NOMO-1 (cell line): ENCODE data around the gene NRK.
"Not testable (repeated sequence)": the region's sequence is repeated elsewhere in the genome, so short reads cannot be mapped to it uniquely, and the experiment has no call there.

Experiments
- DNase-seq, 2 experiments: peaks; one replicate each; lab custom pipeline; 2025; ENCODE audit not compliant: unreplicated experiment in 2 of 2; lab: John Stamatoyannopoulos, UW

Gene NRK, protein sequence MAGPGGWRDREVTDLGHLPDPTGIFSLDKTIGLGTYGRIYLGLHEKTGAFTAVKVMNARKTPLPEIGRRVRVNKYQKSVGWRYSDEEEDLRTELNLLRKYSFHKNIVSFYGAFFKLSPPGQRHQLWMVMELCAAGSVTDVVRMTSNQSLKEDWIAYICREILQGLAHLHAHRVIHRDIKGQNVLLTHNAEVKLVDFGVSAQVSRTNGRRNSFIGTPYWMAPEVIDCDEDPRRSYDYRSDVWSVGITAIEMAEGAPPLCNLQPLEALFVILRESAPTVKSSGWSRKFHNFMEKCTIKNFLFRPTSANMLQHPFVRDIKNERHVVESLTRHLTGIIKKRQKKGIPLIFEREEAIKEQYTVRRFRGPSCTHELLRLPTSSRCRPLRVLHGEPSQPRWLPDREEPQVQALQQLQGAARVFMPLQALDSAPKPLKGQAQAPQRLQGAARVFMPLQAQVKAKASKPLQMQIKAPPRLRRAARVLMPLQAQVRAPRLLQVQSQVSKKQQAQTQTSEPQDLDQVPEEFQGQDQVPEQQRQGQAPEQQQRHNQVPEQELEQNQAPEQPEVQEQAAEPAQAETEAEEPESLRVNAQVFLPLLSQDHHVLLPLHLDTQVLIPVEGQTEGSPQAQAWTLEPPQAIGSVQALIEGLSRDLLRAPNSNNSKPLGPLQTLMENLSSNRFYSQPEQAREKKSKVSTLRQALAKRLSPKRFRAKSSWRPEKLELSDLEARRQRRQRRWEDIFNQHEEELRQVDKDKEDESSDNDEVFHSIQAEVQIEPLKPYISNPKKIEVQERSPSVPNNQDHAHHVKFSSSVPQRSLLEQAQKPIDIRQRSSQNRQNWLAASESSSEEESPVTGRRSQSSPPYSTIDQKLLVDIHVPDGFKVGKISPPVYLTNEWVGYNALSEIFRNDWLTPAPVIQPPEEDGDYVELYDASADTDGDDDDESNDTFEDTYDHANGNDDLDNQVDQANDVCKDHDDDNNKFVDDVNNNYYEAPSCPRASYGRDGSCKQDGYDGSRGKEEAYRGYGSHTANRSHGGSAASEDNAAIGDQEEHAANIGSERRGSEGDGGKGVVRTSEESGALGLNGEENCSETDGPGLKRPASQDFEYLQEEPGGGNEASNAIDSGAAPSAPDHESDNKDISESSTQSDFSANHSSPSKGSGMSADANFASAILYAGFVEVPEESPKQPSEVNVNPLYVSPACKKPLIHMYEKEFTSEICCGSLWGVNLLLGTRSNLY (N-terminal part only)

DNA sequence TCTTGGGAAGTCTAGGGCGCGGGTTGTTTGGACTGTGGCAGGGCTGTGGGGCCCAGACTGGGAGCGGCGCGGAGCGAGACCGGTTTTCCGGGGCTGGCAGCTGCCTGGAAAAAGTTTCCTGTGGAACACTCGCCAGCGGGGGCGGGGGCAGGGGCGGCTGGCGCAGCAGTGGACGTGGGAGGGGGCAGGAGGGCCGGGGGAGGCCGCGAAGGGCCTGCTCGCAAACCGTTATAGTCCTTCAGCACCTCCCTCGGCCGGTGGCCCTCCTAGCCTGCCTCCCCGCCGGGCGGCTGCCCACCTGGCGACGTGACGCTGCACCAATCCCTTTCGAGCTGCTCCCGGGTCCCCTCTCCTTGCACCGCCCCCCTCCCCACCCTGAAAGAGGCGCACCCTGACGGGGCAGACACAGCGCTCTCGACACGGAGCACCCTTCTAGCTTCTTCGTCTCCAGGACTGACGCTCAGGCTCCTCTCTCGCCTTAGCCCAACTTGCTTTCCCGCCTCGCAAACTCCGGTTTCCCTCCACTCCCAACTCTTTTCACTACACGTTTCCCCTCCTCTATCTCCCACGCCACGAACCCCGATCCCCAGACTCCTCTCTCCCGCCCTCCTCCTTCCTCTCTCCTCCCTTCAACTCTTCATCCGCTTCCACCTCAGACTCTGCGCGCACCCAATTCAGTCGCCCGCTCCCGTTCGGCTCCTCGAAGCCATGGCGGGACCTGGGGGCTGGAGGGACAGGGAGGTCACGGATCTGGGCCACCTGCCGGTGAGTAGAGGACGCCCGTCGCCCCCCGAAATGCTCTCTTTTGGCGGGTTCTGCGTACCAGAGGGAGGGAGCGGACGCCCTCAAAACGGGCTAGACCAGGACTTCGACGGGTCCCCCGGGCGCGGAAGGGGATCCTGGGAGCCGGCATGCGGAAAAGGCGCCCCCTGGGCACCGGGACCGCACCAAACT lies at the start of gene NRK:
Gene NRK (plus strand): TSS at position 402 of the 954 bp plus-strand sequence. CDS start 307 bp downstream, at position 709.
- DNase-seq = no peak

DNA sequence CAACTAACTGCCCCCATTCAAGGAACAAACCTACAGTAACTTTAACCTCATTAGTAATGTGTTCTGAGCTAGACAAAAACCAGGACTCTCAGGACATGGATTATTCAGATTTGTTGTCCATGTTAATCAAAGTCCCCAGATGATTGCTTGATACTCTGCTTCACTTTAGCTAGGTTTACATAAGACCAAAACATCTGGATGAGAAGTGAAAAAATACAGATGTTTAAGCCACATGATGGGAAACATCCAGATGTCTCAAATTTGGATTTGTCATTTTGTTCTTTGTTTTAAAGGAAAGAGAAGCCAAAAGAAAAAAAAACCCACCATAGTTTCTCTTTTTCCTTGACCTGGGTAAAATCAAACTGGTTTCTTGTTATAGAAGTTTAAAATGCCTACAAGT lies 48.5 kb upstream of the NRK start:
- no peak for DNase-seq

DNA sequence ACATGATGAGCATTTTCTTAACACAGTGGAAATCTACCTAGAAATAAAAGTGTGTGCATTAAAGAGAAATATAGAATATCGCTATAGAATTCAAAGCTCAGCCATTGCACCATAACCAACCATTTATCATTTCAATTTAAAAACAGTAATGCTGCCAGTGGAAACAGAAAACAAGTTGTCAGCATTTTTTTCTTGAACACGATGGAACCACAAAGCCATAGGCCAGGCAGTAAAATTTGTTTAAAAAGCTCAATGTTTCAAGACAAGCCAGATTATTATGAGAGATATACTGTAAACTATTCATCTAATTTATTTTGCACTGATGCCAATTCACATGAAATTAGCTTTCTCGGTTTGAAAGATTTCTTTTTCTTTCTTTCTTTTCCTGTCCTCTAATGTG lies 46.7 kb upstream of the NRK start:
- no peak for DNase-seq

DNA sequence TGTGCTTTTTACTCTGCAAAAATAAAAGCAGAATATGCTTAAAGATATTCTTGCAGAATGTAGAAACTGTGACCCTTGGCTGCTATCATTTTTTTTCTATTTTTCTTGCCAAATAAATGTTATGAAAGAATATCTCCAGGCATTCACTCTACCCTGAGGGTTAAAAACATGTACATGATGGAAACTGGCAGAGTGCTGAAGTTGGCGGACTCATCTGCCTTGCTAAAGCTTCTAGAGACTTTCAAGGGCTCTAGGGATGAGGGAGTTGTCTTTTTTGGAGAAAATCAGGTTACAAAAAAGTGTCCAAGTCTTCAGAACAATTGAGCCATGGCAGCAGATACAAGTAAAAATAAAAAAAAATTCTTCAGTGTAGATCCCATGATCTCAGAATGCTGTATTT lies 40.5 kb upstream of the NRK start:
- DNase-seq = no peak

DNA sequence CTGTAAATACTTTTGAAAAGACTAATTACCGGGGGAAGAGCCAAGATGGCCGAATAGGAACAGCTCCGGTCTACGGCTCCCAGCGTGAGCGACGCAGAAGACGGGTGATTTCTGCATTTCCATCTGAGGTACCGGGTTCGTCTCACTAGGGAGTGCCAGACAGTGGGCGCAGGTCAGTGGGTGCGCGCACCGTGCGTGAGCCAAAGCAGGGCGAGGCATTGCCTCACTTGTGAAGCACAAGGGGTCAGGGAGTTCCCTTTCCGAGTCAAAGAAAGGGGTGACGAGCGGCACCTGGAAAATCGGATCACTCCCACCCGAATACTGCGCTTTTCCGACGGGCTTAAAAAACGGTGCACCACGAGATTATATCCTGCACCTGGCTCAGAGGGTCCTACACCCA lies 25.5 kb upstream of the NRK start:
- not testable (repeated sequence) for DNase-seq

DNA sequence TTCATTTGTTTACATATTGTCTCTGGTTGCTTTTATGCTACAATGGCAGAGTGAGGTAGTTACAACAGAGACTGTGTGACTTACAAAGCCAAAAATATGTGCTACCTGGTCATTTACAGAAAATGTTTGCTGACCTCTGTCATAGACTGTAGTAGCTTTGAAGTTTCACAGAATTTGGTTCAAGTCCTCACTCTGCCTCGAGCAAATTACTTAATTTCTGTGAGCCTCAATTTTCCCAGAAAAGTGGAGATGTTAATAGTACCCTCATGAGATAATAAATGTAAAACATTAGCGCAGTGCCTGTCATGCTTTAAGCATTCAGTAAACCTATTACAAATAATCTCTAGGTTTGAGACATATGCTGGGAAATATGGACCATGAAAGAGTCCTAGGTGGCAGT lies 18.4 kb upstream of the NRK start:
- DNase-seq = no peak

DNA sequence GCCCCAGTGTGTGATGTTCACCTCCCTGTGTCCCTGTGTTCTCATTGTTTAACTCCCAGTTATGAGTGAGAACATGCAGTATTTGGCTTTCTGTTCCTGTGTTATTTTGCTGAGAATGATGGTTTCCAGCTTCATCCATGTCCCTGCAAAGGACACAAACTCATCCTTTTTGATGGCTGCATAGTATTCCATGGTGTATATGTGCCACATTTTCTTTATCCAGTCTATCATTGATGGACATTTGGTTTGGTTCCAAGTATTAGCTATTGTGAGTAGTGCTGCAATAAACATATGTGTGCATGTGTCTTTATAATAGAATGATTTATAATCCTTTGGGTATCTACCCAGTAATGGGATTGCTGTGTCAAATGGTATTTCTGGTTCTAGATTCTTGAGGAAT lies 16.7 kb upstream of the NRK start:
- not testable (repeated sequence) for DNase-seq

DNA sequence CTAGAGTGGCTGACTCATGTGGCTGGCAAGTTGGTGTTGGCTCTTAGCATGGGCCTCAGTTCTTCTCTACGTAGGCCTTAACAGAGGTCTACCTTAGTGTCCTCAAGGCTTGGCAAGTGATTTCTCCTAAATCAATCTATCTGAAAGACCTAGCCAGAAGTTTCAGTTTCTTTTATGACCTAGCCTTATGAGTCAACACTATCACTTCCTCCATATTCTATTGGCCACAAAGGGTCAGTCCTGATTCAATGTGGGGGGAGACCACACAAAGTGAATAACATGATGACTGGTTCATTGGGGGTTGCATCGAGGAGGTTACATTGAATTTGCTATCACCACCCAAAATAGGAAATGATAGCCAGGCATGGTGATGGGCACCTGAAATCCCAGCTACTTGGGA lies 5.8 kb upstream of the NRK start:
- DNase-seq = no peak

DNA sequence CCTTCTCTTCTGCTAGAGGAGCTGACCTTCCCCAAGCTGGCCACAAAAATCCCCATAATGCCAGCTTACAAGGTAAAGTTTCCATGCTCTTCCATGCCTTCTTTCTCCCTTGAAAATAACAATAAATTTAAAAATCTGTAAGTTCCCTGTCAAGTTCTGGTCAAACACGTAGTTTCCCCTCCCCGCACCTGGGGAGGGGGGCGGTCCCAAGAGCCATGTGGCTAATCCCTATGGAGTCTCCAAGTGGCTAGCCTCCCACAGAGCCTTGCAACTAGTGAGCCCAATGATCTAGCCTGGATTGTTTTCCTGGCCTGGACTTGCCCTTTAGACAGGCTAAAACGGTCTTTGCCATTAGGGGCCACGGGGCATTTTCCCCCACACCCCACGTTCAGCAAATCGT lies 2.1 kb upstream of the NRK start:
- DNase-seq = no peak

DNA sequence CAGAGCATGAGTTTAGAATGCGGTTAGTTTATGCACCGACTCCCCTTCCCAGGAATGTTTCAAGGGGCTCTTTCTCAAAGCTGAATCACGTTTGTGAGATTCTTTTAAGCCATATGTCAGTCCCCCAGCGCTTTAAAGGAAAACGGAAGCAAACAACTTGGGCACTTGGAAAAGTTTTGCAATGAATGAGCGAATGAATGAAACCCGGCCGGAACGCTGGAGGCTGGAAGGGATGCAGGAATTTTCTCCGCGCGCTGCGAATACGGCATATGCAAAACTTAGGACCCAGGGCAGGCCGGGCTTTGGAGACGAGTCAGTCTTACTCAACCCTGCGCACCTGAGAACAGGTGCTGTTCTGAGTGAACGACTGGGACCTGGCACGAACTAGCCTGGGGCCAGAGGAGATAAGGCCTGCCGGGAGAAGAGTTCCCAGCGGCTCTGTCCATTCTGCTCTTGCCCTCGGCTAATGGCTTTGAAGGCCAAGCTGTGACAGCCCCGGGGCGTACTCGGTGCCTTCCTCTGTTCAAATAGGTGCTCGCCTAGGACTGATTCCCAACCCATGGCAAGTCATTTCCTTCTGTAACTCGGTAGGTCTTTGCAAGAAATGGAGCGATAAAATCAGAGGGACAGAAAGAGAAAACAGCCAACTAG lies 743 bp upstream of the NRK start:
- DNase-seq = no peak

DNA sequence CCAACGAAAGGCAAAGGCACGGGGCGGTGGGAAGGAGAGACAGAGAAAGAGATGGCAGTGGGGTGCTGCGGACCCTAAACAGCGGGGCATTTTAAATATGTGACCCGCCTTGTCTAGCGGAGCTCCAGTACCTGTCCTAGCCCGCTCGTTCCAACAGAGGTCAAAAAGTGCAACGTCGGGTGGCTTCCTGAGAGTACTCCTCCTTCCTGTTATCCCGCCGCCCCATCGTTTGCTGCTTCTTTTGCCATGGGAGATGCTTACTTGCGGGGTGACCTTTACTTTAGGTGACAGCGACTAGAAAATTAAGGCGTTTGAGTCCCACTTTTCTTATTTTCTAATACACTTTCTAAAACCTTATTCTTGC lies 735 bp downstream of the NRK start:
- no peak for DNase-seq

DNA sequence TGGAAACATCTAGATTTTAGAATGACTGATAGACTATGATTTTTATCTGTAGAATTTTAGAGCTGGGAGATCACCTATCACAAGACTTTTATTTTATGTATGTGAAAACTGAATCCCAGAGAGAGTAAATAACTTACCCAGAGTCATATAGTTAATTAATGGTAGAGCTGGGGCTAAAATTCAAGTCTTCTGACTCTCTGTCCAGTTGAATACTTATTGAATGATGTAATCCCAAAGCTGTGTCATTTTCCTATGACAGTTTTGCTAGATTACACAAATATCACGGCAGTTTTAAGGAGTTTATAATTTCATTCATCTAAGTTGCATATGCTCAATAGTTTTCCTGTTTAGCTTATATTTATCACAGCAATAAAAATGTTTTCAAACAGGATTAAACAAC lies 6.7 kb downstream of the NRK start:
- no peak for DNase-seq

DNA sequence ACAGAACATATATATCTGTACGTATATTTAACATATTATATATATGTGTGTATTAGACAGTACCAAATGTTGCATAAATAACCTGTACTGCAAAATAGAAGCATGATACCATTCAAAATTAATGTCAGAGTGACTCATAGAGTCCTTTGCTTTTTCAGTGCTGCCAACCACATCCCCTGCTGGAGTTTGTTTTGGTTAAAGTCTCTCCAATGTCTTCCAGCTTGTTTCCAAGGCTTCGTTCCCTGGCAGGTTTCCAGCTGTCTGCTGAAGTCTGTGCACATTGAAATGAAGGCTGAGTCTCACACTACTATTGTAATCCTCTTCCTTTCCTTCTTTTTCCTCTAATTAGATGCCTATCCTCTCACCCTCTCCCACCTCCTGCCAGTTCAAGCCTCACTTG lies 14.9 kb downstream of the NRK start:
- no peak for DNase-seq

DNA sequence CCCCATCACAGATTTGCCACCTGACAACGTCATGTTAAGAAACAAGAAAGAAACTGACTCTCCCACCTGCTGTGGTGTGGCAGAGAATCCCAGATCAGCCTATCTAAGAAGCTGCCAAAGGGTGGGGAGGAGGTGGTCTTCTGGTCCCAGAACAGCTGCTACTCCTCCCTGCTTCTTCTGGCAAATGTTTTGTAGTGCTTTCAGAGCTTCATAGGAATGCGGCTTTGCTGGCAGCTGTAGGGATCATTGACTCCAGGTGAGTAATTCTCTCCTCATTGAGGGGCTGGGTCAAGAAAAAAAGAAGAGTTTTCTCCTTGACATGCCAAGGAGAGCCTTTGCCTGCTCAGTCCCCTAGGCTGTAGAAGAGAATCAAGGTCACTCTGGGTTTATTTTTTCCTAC lies 23.3 kb downstream of the NRK start:
- no peak for DNase-seq

DNA sequence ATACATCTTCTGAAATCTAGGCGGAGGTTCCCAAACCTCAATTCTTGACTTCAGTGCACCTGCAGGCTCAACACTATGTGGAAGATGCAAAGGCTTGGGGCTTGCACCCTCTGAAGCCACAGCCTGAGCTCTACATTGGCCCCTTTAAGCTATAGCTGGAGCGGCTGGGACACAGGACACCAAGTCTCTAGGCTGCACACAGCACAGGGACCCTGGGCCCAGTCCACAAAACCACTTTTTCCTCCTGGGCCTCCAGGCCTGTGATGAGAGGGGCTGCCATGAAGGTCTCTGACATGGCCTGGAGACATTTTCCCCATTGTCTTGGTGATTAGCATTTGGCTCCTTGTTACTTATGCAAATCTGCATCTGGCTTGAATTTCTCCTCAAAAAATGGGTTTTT lies 27.8 kb downstream of the NRK start:
- not testable (repeated sequence) for DNase-seq

DNA sequence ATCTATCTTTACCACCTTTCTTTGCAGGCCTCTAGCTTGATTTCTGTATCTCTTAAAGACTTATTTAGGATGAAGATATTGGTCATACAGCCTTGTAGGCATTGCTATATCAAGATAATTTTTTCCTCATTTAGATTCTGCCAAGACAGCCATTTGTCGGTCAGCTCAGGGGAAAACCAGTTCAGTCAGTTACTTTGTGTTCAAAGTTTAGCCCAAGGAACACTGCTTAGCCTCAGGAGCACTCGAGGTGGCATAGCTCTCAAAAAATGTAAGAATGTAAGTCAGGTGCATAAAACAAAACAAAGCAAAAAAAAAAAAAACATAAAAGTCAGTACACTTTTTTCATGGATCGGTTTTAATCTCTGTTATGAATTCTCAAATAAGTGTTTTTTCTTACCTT lies 43.4 kb downstream of the NRK start:
- no peak for DNase-seq

DNA sequence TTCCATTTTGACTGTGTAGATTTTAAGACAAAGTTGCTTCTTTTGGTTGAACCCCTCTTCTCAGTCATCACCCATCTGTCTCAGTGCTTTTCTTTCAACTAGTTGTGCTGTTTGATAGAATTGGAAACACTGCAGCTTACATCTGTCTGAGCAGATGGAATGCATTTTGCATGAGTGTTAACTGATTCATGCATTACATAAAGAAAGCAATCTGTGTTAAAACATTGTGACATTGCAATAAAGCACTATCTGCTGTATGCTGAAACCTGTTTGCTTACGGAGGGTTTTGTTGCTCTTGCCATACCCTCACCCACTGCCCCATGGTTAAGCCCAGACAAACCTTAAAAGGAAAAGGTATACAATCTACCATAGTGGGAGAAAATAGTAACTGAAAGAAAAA lies 47.4 kb downstream of the NRK start:
- no peak for DNase-seq

DNA sequence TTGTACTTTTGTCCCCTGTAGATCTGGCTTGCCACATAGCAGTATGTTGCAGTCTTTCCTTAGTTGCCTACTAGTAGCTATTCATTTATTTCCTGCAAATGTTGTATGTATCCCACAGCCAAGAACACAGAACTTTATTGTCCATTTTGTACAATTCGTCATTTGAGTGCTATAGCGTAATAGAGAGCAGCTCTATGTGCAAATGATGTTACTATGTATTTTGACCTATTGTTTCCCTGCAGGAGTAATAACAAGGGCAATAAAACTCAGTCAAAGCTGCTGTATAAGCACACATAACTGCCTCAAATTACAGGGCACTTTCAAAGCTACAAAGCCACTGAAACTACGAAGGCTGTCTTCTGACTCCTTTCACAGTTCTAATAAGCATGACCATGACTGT lies 48.1 kb downstream of the NRK start:
- no peak for DNase-seq

DNA sequence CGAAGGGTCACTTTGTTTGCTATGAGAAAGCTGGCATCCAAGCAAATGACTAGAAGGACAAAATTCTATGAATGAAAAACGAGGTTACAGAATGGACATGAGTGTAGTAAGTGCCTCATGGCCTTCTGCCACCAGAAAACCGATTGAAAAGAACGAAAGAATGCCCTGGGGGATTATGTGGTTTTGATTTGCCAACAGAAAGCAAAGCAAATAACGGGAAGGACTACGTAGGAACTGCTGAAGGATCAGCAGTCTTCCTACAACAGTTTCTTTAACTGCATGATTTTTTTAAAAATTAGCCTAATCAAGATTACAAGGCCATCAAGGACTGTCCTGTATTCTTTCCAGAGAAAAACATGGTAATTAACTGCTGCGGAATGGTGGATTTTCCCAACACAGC lies 50.6 kb downstream of the NRK start:
- DNase-seq = no peak

DNA sequence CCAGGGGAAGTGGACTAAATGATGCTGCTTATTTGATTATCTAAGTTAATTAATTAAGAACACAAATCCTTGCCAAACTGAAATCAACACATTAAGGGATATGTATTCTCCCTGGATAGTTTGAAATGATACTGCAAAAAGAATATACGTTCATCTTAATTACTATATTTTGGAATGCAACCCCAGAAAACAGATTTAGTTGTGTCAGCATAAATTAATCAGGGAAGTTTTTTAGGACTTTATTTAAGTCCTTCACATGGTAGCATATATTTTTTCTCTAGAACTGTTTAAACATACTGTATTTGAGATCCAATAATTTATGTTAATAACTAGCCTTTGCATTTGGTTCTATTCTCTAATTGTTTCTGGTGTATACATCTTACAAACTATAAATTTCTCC lies 52.5 kb downstream of the NRK start:
- no peak for DNase-seq
